Measurements from ENCODE around the gene AOPEP.

- TF ChIP-seq POLR2A (IDR thresholded peaks at IDR 0.05) (no peak), CTCF (IDR thresholded peaks at IDR 0.05) (no peak), POLR2AphosphoS5 (IDR thresholded peaks at IDR 0.05) (no peak)
Observed at GRCh38 chr9:95027914-95028852, 301.7 kb downstream of the AOPEP start.

All from gastroesophageal sphincter (tissue), 3 donors.